GM12878 (cell line): ENCODE results near the gene P2RY11. TPM values are rescaled to one million over a fixed set of nuclear protein-coding genes. Genes with fewer than 3 reads are reported as not detected.
A peak's percentile ranks its signal among the peaks of the same experiment; 100 is the strongest.

Experiments
- ATF2 ChIP-seq: IDR thresholded peaks from 2 replicates; pipeline ENCODE4 v1.6.1; 2012; ENCODE audit warnings: low read length, inconsistent platforms
- CBFB ChIP-seq: IDR thresholded peaks from 2 replicates; pipeline ENCODE4 v1.6.1; 2016; ENCODE audit warnings: antibody characterized with exemption, low read depth
- EGR1 ChIP-seq, 2 experiments: IDR thresholded peaks; 1 replicate in 1 of 2; 2 replicates in 1 of 2; pipeline ENCODE4 v1.6.1; 2011 to 2012; ENCODE audit warnings: low read depth in 2 of 2, low read length in 2 of 2, borderline replicate concordance in 1 of 2, mild to moderate bottlenecking in 1 of 2, moderate library complexity in 1 of 2
- FOS ChIP-seq: IDR thresholded peaks from 3 replicates; pipeline ENCODE4 v1.6.1; 2011; ENCODE audit warnings: borderline replicate concordance; ENCODE audit not compliant: insufficient read length; ENCODE audit errors: extremely low read depth
- GABPA ChIP-seq: IDR thresholded peaks from 2 replicates; pipeline ENCODE4 v1.6.1; 2014; ENCODE audit warnings: antibody characterized with exemption, low read depth, mild to moderate bottlenecking, inconsistent platforms
- HDAC2 ChIP-seq: fragments of 200-600 bp; sonication (generic); IDR thresholded peaks from 2 replicates; pipeline ENCODE4 v1.6.1; 2017
- JUND ChIP-seq: IDR thresholded peaks from 2 replicates; pipeline ENCODE4 v1.6.1; 2012; ENCODE audit warnings: low read depth, mild to moderate bottlenecking, low read length, improper control_type of control experiment, moderate library complexity
- KLF5 ChIP-seq: fragments of 450-650 bp; IDR thresholded peaks from 2 replicates; pipeline ENCODE4 v1.6.1; 2014; ENCODE audit warnings: mild to moderate bottlenecking; ENCODE audit not compliant: partially characterized antibody
- LARP7 ChIP-seq: fragments of 450-650 bp; IDR thresholded peaks from 2 replicates; pipeline ENCODE4 v1.6.1; 2017; ENCODE audit warnings: mild to moderate bottlenecking
- MTA2 ChIP-seq: fragments of 450-650 bp; IDR thresholded peaks from 2 replicates; pipeline ENCODE4 v1.6.1; 2016; ENCODE audit warnings: low read depth, mild to moderate bottlenecking, moderate library complexity
- NFIC ChIP-seq: IDR thresholded peaks from 2 replicates; pipeline ENCODE4 v1.6.1; 2012; ENCODE audit warnings: low read depth, mild to moderate bottlenecking, inconsistent platforms, low read length, moderate library complexity
- NRF1 ChIP-seq: conservative IDR thresholded peaks from 2 replicates; pipeline ENCODE4 v1.6.1; 2011; ENCODE audit warnings: mild to moderate bottlenecking, low read depth, low read length, improper control_type of control experiment
- POLR2A ChIP-seq: IDR thresholded peaks from 2 replicates; pipeline ENCODE4 v1.6.1; 2011; ENCODE audit warnings: low read depth, mild to moderate bottlenecking, low read length
- SMAD5 ChIP-seq: IDR thresholded peaks from 2 replicates; pipeline ENCODE4 v1.6.1; 2016; ENCODE audit warnings: antibody characterized with exemption, low read depth
- SMC3 ChIP-seq: IDR thresholded peaks from 2 replicates; pipeline ENCODE4 v1.6.1; 2011; ENCODE audit warnings: low read length, improper control_type of control experiment, borderline replicate concordance
- SRF ChIP-seq, 2 experiments: IDR thresholded peaks; 2 replicates each; pipeline ENCODE4 v1.6.1; 2011; ENCODE audit warnings: low read depth in 2 of 2, low read length in 2 of 2, mild to moderate bottlenecking in 1 of 2, moderate library complexity in 1 of 2
- YY1 ChIP-seq: IDR thresholded peaks from 2 replicates; pipeline ENCODE4 v1.6.1; 2011; ENCODE audit warnings: low read depth, mild to moderate bottlenecking, low read length
- polyA plus RNA-seq, 11 experiments: library from polyadenylated mRNA; depleted of rRNA in 4 of 11; unstranded in 6 of 11; stranded (reverse) in 5 of 11; fragments of >200 nt; fragmentation: Nextera tagmentation in 4 of 11; fragmentation: Illumina TruSeq in 1 of 11; extraction: Ambion mirVana in 4 of 11; extraction: Trizol in 1 of 11; gene quantifications; 1 replicate in 1 of 11; 2 replicates in 10 of 11; pipeline versions ENCODE4 v1.2.1 to v1.2.3, GENCODE V29; 2011 to 2016; ENCODE audit warnings: inconsistent platforms in 2 of 11, missing spikeins in 2 of 11, low read depth in 1 of 11
- total RNA-seq, 4 experiments: library from RNA; depleted of rRNA in 3 of 4; stranded (reverse); fragments of >200 nt in 3 of 4; fragmentation: Illumina TruSeq in 1 of 4; extraction: Trizol in 1 of 4; gene quantifications; 2 replicates each; pipeline versions ENCODE4 v1.2.1 to v1.2.3, GENCODE V29; 2013 to 2021
- TF ChIP-seq, protein P1 (sequence below): fragments of 450-650 bp; IDR thresholded peaks from 2 replicates; pipeline ENCODE4 v1.6.1; 2017; ENCODE audit warnings: borderline replicate concordance
- TF ChIP-seq, protein P2 (sequence below): fragments of 450-650 bp; IDR thresholded peaks from 2 replicates; pipeline ENCODE4 v1.6.1; 2017; ENCODE audit warnings: mild to moderate bottlenecking, moderate library complexity
- TF ChIP-seq, protein P3 (sequence below): IDR thresholded peaks from 2 replicates; pipeline ENCODE4 v1.6.1; 2012; ENCODE audit warnings: low read depth, low read length, improper control_type of control experiment

P2RY11 gene
- total and polyA plus RNA-seq, 10 of the 15 experiments (the other 5 are each of a cell fraction or from before 2014, with no cell fraction given) = 0.14 to 46.5 (median 7.6) TPM

- TF ChIP-seq, protein P1, sequence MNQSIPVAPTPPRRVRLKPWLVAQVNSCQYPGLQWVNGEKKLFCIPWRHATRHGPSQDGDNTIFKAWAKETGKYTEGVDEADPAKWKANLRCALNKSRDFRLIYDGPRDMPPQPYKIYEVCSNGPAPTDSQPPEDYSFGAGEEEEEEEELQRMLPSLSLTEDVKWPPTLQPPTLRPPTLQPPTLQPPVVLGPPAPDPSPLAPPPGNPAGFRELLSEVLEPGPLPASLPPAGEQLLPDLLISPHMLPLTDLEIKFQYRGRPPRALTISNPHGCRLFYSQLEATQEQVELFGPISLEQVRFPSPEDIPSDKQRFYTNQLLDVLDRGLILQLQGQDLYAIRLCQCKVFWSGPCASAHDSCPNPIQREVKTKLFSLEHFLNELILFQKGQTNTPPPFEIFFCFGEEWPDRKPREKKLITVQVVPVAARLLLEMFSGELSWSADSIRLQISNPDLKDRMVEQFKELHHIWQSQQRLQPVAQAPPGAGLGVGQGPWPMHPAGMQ = no peak
- TF ChIP-seq KLF5 = peak; percentile 31
- TF ChIP-seq NRF1 = peak; percentile 76
- TF ChIP-seq POLR2A = peak; percentile 95
- TF ChIP-seq CBFB = 0 out of 2 replicates have a peak, but pooled peaks have one; percentile 39
- TF ChIP-seq MTA2 = no peak
- TF ChIP-seq NFIC = no peak
- no peak for TF ChIP-seq FOS
- TF ChIP-seq, protein P2, sequence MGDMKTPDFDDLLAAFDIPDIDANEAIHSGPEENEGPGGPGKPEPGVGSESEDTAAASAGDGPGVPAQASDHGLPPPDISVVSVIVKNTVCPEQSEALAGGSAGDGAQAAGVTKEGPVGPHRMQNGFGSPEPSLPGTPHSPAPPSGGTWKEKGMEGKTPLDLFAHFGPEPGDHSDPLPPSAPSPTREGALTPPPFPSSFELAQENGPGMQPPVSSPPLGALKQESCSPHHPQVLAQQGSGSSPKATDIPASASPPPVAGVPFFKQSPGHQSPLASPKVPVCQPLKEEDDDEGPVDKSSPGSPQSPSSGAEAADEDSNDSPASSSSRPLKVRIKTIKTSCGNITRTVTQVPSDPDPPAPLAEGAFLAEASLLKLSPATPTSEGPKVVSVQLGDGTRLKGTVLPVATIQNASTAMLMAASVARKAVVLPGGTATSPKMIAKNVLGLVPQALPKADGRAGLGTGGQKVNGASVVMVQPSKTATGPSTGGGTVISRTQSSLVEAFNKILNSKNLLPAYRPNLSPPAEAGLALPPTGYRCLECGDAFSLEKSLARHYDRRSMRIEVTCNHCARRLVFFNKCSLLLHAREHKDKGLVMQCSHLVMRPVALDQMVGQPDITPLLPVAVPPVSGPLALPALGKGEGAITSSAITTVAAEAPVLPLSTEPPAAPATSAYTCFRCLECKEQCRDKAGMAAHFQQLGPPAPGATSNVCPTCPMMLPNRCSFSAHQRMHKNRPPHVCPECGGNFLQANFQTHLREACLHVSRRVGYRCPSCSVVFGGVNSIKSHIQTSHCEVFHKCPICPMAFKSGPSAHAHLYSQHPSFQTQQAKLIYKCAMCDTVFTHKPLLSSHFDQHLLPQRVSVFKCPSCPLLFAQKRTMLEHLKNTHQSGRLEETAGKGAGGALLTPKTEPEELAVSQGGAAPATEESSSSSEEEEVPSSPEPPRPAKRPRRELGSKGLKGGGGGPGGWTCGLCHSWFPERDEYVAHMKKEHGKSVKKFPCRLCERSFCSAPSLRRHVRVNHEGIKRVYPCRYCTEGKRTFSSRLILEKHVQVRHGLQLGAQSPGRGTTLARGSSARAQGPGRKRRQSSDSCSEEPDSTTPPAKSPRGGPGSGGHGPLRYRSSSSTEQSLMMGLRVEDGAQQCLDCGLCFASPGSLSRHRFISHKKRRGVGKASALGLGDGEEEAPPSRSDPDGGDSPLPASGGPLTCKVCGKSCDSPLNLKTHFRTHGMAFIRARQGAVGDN = peak; percentile 97
- TF ChIP-seq SMAD5 = peak; percentile 84
- peak; percentile 34 for TF ChIP-seq YY1
- TF ChIP-seq, protein P3, sequence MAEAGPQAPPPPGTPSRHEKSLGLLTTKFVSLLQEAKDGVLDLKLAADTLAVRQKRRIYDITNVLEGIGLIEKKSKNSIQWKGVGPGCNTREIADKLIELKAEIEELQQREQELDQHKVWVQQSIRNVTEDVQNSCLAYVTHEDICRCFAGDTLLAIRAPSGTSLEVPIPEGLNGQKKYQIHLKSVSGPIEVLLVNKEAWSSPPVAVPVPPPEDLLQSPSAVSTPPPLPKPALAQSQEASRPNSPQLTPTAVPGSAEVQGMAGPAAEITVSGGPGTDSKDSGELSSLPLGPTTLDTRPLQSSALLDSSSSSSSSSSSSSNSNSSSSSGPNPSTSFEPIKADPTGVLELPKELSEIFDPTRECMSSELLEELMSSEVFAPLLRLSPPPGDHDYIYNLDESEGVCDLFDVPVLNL = 0 out of 2 replicates have a peak, but pooled peaks have one; percentile 42
- TF ChIP-seq EGR1 (IDR thresholded peaks at IDR 0.05; ENCODE audit: borderline replicate concordance in 1 of 2, low read depth in 2 of 2, low read length in 2 of 2) = 0 out of 3 replicates have a peak, but pooled peaks of 1 of the 2 experiments have one; percentile 16
- TF ChIP-seq SRF (IDR thresholded peaks at IDR 0.05; ENCODE audit: low read depth in 2 of 2, low read length in 2 of 2) = peak; percentile 20 to 79; a peak in 1 of 4 replicates
- TF ChIP-seq LARP7 = peak; percentile 34
- 0 out of 2 replicates have a peak, but pooled peaks have one; percentile 15 for TF ChIP-seq SMC3
- no peak for TF ChIP-seq ATF2
- no peak for TF ChIP-seq HDAC2
- peak; percentile 95 for TF ChIP-seq GABPA
- no peak for TF ChIP-seq JUND
These were observed 5.2 kb upstream of the P2RY11 start, which contains the start of gene PPAN (continued) for GRCh38 chr19:10106100-10106936.
